ENCODE data around the gene GPR150. TPM values are rescaled to one million over a fixed set of nuclear protein-coding genes. Genes with fewer than 3 reads are reported as not detected.
"Not testable (repeated sequence)": the region's sequence is repeated elsewhere in the genome, so short reads cannot be mapped to it uniquely, and the experiment has no call there.

GPR150 gene
- total and polyA plus RNA-seq, 5 donors from 2014 or later = 0.19 to 0.77 (median 0.61) TPM

GRCh38 chr5:95632942-95633341 is 13.1 kb downstream of the GPR150 start:
- H3K27me3 ChIP-seq (ENCODE audit: control insufficient read depth, insufficient read depth, low read length); H3K9me3 Mint-ChIP-seq; H3K9me3 ChIP-seq (ENCODE audit: control insufficient read depth in 2 of 2, low read length in 2 of 2); H3K36me3 ChIP-seq (ENCODE audit: control insufficient read depth, insufficient read depth, low read length); H3K27ac ChIP-seq (ENCODE audit: insufficient read depth, low read length, poor library complexity, severe bottlenecking); ATAC-seq (ENCODE audit: low read depth in 2 of 2); H3K4me3 Mint-ChIP-seq; H3K36me3 Mint-ChIP-seq; H3K4me1 ChIP-seq (ENCODE audit: control insufficient read depth, insufficient read depth, low read length, poor library complexity, severe bottlenecking); DNase-seq; H3K4me3 ChIP-seq (ENCODE audit: low read depth, low read length): not testable (repeated sequence)
- peaks cover 7 to 22% (median 15%) of the 10 kb centered on the region in 4 donors for H3K4me1 Mint-ChIP-seq
- peak overlapping the region in 1 of 3 donors; percentile 94 for H3K27ac Mint-ChIP-seq
- H3K27me3 Mint-ChIP-seq = peaks cover 28% of the 10 kb centered on the region

DNA sequence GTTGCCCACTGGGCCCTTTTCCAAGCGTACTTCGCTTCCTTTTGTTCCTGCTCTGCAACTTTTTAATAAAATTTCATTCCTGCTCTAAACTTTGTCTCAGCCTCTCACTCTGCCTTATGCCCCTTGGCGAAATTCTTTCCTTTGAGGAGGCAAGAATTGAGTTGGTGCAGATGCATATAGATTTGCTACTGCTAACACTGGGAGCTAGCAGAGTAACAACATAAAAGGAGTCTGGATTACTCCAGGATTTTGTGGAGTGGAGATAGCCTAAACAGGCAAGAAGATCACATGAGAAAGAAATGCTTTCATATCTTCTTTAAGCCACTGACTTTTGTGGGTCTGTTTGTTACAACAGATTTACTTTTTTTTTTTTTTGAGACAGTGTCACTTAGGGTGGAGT is 13.8 kb downstream of the GPR150 start:
- Histone ChIP-seq H3K36me3 (ENCODE audit: control insufficient read depth, insufficient read depth, low read length) (no peaks in the 10 kb centered on the region), H3K9me3 (ENCODE audit: control insufficient read depth in 2 of 2, low read length in 2 of 2) (no peaks in the 10 kb centered on the region), H3K4me3 (ENCODE audit: low read depth, low read length) (no peak overlapping the region), H3K27me3 (ENCODE audit: control insufficient read depth, insufficient read depth, low read length) (peaks cover 13% of the 10 kb centered on the region), H3K4me1 (ENCODE audit: control insufficient read depth, insufficient read depth, low read length, poor library complexity, severe bottlenecking) (no peaks in the 10 kb centered on the region), H3K27ac (ENCODE audit: insufficient read depth, low read length, poor library complexity, severe bottlenecking) (no peak overlapping the region)
- peaks cover 0 to 8% (median 3%) of the 10 kb centered on the region in 7 donors for H3K9me3 Mint-ChIP-seq
- H3K27ac Mint-ChIP-seq = peak overlapping the region in 1 of 3 donors; percentile 53
- peaks cover 3% of the 10 kb centered on the region for H3K36me3 Mint-ChIP-seq
- no peak for DNase-seq
- peaks cover 35% of the 10 kb centered on the region for H3K27me3 Mint-ChIP-seq
- H3K4me3 Mint-ChIP-seq = no peak overlapping the region
- no peak for ATAC-seq (ENCODE audit: low read depth in 2 of 2)
- H3K4me1 Mint-ChIP-seq = peaks cover 7 to 22% (median 15%) of the 10 kb centered on the region in 4 donors

DNA sequence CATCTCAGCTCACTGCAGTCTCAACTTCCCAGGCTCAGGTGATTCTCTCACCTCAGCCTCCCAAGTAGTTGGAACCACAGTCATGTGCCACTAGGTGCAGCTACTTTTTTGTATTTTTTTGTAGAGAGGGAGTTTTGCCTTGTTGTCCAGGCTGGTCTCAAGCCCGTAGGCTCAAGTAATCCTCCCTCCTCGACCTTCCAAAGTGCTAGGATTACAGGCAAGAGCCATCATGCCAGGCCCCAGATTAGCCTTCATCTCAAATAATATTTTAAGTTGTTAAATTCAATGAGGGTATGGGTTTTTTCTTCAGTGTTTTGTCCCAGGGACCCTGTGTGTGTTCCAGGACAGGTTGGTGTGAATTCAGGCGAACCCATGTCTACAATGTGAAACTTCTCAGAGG is 14.2 kb downstream of the GPR150 start:
- ATAC-seq (ENCODE audit: low read depth in 2 of 2) (no peak), DNase-seq (no peak)
- Histone ChIP-seq H3K27me3 (ENCODE audit: control insufficient read depth, insufficient read depth, low read length) (peaks cover 13% of the 10 kb centered on the region), H3K36me3 (ENCODE audit: control insufficient read depth, insufficient read depth, low read length) (no peaks in the 10 kb centered on the region), H3K4me1 (ENCODE audit: control insufficient read depth, insufficient read depth, low read length, poor library complexity, severe bottlenecking) (no peaks in the 10 kb centered on the region), H3K27ac (ENCODE audit: insufficient read depth, low read length, poor library complexity, severe bottlenecking) (no peak overlapping the region), H3K9me3 (ENCODE audit: control insufficient read depth in 2 of 2, low read length in 2 of 2) (no peaks in the 10 kb centered on the region), H3K4me3 (ENCODE audit: low read depth, low read length) (no peak overlapping the region)
- Mint-ChIP-seq H3K4me1 (peaks cover 7 to 22% (median 15%) of the 10 kb centered on the region in 4 donors), H3K4me3 (no peak overlapping the region), H3K27ac (no peak overlapping the region), H3K9me3 (peaks cover 0 to 8% (median 3%) of the 10 kb centered on the region in 7 donors), H3K27me3 (peaks cover 35% of the 10 kb centered on the region), H3K36me3 (peaks cover 3% of the 10 kb centered on the region)

DNA sequence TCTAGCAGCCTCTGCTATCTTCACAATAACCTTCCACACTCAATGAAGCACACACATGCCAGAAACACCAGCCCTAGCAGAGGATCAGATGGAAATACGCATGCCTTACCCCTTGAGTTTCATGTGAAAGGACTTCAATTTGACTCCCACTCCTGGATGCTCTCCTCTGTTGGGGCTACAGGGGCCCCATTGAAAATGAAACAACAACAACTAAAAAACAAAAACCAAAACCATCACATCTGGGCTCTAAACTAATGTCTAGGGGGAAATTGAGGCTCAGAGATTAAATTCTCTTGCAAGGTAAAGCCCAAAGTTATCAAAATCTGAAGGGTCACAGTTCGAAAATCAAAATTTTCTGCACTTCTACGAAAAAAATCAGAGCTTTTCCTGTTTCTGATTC is 18.7 kb downstream of the GPR150 start:
- DNase-seq (no peak), ATAC-seq (ENCODE audit: low read depth in 2 of 2) (no peak)
- H3K4me3 Mint-ChIP-seq = no peak overlapping the region
- peaks cover 32% of the 10 kb centered on the region for H3K27me3 Mint-ChIP-seq
- H3K27me3 ChIP-seq (ENCODE audit: control insufficient read depth, insufficient read depth, low read length) = peaks cover 13% of the 10 kb centered on the region
- H3K27ac ChIP-seq (ENCODE audit: insufficient read depth, low read length, poor library complexity, severe bottlenecking) = no peak overlapping the region
- H3K36me3 ChIP-seq (ENCODE audit: control insufficient read depth, insufficient read depth, low read length) = no peaks in the 10 kb centered on the region
- no peaks in the 10 kb centered on the region for H3K9me3 ChIP-seq (ENCODE audit: control insufficient read depth in 2 of 2, low read length in 2 of 2)
- no peak overlapping the region for H3K4me3 ChIP-seq (ENCODE audit: low read depth, low read length)
- no peaks in the 10 kb centered on the region for H3K4me1 ChIP-seq (ENCODE audit: control insufficient read depth, insufficient read depth, low read length, poor library complexity, severe bottlenecking)
- peaks cover 0 to 1% (median 0%) of the 10 kb centered on the region in 7 donors for H3K9me3 Mint-ChIP-seq
- peaks cover 0 to 3% (median under 1%) of the 10 kb centered on the region in 4 donors for H3K4me1 Mint-ChIP-seq
- H3K36me3 Mint-ChIP-seq = no peaks in the 10 kb centered on the region
- H3K27ac Mint-ChIP-seq = no peak overlapping the region

- Histone ChIP-seq H3K9me3 (ENCODE audit: control insufficient read depth in 2 of 2, low read length in 2 of 2) (no peaks in the 10 kb centered on the region), H3K27ac (ENCODE audit: insufficient read depth, low read length, poor library complexity, severe bottlenecking) (no peak overlapping the region), H3K36me3 (ENCODE audit: control insufficient read depth, insufficient read depth, low read length) (no peaks in the 10 kb centered on the region), H3K4me3 (ENCODE audit: low read depth, low read length) (no peak overlapping the region), H3K4me1 (ENCODE audit: control insufficient read depth, insufficient read depth, low read length, poor library complexity, severe bottlenecking) (peaks cover 3% of the 10 kb centered on the region), H3K27me3 (ENCODE audit: control insufficient read depth, insufficient read depth, low read length) (peaks cover 6% of the 10 kb centered on the region)
- Mint-ChIP-seq H3K27me3 (peaks cover 17% of the 10 kb centered on the region), H3K4me1 (peaks cover under 1 to 20% (median 12%) of the 10 kb centered on the region in 4 donors), H3K4me3 (no peak overlapping the region), H3K36me3 (no peaks in the 10 kb centered on the region), H3K9me3 (peaks cover 0 to under 1% (median 0%) of the 10 kb centered on the region in 7 donors), H3K27ac (peak overlapping the region in 1 of 3 donors; percentile 21)
- DNase-seq = no peak
- no peak for ATAC-seq (ENCODE audit: low read depth in 2 of 2)
Measured at GRCh38 chr5:95641741-95642220, 21.9 kb downstream of the GPR150 start.

GRCh38 chr5:95643152-95643551 is 23.3 kb downstream of the GPR150 start:
- no peaks in the 10 kb centered on the region for H3K9me3 ChIP-seq (ENCODE audit: control insufficient read depth in 2 of 2, low read length in 2 of 2)
- peaks cover 12% of the 10 kb centered on the region for H3K4me1 ChIP-seq (ENCODE audit: control insufficient read depth, insufficient read depth, low read length, poor library complexity, severe bottlenecking)
- DNase-seq (no peak), ATAC-seq (ENCODE audit: low read depth in 2 of 2) (no peak)
- peaks cover 3% of the 10 kb centered on the region for H3K27me3 ChIP-seq (ENCODE audit: control insufficient read depth, insufficient read depth, low read length)
- no peaks in the 10 kb centered on the region for H3K9me3 Mint-ChIP-seq
- H3K27me3 Mint-ChIP-seq = peaks cover 15% of the 10 kb centered on the region
- H3K36me3 Mint-ChIP-seq = no peaks in the 10 kb centered on the region
- no peak overlapping the region for H3K4me3 ChIP-seq (ENCODE audit: low read depth, low read length)
- H3K4me1 Mint-ChIP-seq = peaks cover 4 to 26% (median 18%) of the 10 kb centered on the region in 4 donors
- H3K27ac ChIP-seq (ENCODE audit: insufficient read depth, low read length, poor library complexity, severe bottlenecking) = no peak overlapping the region
- H3K36me3 ChIP-seq (ENCODE audit: control insufficient read depth, insufficient read depth, low read length) = no peaks in the 10 kb centered on the region
- no peak overlapping the region for H3K27ac Mint-ChIP-seq
- H3K4me3 Mint-ChIP-seq = no peak overlapping the region

- Mint-ChIP-seq H3K4me3 (peak overlapping the region; percentile 4 to 50 (median 8)), H3K27ac (peak overlapping the region in 2 of 3 donors; percentile 53 to 73), H3K4me1 (peaks cover 6 to 28% (median 21%) of the 10 kb centered on the region in 4 donors), H3K36me3 (no peaks in the 10 kb centered on the region), H3K27me3 (peaks cover 10% of the 10 kb centered on the region), H3K9me3 (no peaks in the 10 kb centered on the region)
- DNase-seq (peak in 2 of 3 donors; percentile 43 to 76), ATAC-seq (ENCODE audit: low read depth in 2 of 2) (no peak)
- Histone ChIP-seq H3K27me3 (ENCODE audit: control insufficient read depth, insufficient read depth, low read length) (no peaks in the 10 kb centered on the region), H3K9me3 (ENCODE audit: control insufficient read depth in 2 of 2, low read length in 2 of 2) (no peaks in the 10 kb centered on the region), H3K4me1 (ENCODE audit: control insufficient read depth, insufficient read depth, low read length, poor library complexity, severe bottlenecking) (peaks cover 12% of the 10 kb centered on the region), H3K4me3 (ENCODE audit: low read depth, low read length) (peak overlapping the region; percentile 21), H3K27ac (ENCODE audit: insufficient read depth, low read length, poor library complexity, severe bottlenecking) (peak overlapping the region; percentile 39), H3K36me3 (ENCODE audit: control insufficient read depth, insufficient read depth, low read length) (no peaks in the 10 kb centered on the region)
Measured at GRCh38 chr5:95644351-95645042, 24.6 kb downstream of the GPR150 start.

GRCh38 chr5:95646226-95646568 is 26.3 kb downstream of the GPR150 start:
- DNase-seq; H3K27me3 ChIP-seq (ENCODE audit: control insufficient read depth, insufficient read depth, low read length); H3K9me3 ChIP-seq (ENCODE audit: control insufficient read depth in 2 of 2, low read length in 2 of 2); ATAC-seq (ENCODE audit: low read depth in 2 of 2); H3K9me3 Mint-ChIP-seq; H3K36me3 Mint-ChIP-seq; H3K36me3 ChIP-seq (ENCODE audit: control insufficient read depth, insufficient read depth, low read length): not testable (repeated sequence)
- peak overlapping the region; percentile 60 for H3K4me3 ChIP-seq (ENCODE audit: low read depth, low read length)
- Mint-ChIP-seq H3K27me3 (peaks cover 10% of the 10 kb centered on the region), H3K27ac (peak overlapping the region; percentile 63 to 91 (median 82)), H3K4me3 (peak overlapping the region; percentile 88 to 96 (median 92)), H3K4me1 (peaks cover 12 to 30% (median 23%) of the 10 kb centered on the region in 4 donors)
- H3K27ac ChIP-seq (ENCODE audit: insufficient read depth, low read length, poor library complexity, severe bottlenecking) = peak overlapping the region; percentile 89
- peaks cover 12% of the 10 kb centered on the region for H3K4me1 ChIP-seq (ENCODE audit: control insufficient read depth, insufficient read depth, low read length, poor library complexity, severe bottlenecking)
